22Rv1 (cell line): Measurements from ENCODE around the gene OR51M1.

ENCODE experiments used
- ZFX ChIP-seq: fragments of 450-650 bp; IDR thresholded peaks from 2 replicates; pipeline ENCODE4 v1.6.1; 2017; ENCODE audit warnings: antibody characterized with exemption, borderline replicate concordance
- TF ChIP-seq, protein P1 (sequence below): fragments of 450-650 bp; IDR thresholded peaks from 2 replicates; pipeline ENCODE4 v1.5.1; 2017; ENCODE audit warnings: mild to moderate bottlenecking

DNA sequence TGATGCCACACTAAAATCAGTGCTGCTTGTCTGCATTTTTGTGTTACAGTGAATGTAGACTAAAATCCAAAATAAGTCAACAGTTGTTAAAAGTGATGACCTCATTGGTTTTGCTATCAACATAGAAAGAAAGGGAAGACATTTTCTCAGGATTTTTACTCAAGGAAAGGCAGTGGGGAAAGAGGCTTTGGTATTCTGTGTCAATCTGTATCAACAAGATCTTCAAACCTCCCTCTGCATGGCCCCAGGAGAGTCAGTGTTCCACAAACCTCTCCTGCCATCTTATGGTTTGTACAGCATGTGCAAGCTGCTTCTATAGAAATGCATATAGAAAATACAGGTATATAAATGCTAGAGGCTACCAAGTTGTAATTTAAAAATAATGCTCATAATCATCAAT lies 13.8 kb upstream of the OR51M1 start:
- TF ChIP-seq ZFX = no peak
- TF ChIP-seq, protein P1, sequence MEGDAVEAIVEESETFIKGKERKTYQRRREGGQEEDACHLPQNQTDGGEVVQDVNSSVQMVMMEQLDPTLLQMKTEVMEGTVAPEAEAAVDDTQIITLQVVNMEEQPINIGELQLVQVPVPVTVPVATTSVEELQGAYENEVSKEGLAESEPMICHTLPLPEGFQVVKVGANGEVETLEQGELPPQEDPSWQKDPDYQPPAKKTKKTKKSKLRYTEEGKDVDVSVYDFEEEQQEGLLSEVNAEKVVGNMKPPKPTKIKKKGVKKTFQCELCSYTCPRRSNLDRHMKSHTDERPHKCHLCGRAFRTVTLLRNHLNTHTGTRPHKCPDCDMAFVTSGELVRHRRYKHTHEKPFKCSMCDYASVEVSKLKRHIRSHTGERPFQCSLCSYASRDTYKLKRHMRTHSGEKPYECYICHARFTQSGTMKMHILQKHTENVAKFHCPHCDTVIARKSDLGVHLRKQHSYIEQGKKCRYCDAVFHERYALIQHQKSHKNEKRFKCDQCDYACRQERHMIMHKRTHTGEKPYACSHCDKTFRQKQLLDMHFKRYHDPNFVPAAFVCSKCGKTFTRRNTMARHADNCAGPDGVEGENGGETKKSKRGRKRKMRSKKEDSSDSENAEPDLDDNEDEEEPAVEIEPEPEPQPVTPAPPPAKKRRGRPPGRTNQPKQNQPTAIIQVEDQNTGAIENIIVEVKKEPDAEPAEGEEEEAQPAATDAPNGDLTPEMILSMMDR = no peak
